Cortex of kidney (tissue), 1 donor: ENCODE data around the gene PIWIL4.

Experiments
- DNase-seq: peaks from one replicate; lab custom pipeline; 2025; lab: John Stamatoyannopoulos, UW

Gene PIWIL4

DNA sequence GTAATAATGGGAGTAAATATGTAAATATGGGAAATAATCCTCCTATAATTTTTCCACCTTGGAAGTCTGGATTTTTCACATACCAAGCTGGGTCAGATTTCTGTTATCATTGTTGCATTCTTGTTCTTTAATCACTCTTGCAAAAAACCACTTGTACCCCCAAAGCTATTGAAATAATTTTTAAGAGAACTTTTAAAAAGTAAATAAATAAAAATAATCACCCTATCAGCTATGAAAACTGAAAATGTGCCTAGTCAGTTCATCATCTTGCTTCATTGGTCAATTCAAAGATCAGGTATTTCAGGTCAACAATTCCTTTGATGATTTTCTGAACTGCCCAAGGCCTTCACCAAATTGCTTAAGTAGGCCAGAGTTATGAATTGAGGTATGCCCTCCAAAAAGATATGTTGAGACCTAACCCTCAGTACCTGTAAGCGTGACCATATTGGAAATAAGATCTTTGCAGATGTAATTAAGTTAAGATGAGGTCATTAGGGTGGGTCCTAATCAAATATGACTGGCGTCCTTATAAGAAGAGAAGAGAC lies 95.8 kb downstream of the PIWIL4 start:
- DNase-seq: no peak

DNA sequence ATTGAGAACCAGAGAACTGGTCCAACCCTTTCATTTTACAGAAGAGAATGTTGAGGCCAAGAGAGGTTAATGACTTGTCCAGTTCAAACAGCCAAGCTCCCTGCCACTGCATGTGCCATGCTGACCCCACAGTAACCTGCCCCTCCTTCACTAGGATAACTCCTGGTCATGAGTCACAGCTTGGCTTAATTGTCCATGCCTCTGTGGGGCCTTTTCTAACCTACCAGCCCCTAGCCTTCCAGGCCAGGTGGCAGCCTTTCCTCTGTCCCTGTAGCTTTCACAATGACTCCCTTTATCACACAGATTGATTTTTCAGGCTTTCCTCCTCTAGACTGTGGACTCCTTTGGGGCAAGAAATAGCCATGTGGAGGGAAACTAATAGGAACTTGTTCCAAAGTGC lies 97.2 kb downstream of the PIWIL4 start:
- DNase-seq: no peak

DNA sequence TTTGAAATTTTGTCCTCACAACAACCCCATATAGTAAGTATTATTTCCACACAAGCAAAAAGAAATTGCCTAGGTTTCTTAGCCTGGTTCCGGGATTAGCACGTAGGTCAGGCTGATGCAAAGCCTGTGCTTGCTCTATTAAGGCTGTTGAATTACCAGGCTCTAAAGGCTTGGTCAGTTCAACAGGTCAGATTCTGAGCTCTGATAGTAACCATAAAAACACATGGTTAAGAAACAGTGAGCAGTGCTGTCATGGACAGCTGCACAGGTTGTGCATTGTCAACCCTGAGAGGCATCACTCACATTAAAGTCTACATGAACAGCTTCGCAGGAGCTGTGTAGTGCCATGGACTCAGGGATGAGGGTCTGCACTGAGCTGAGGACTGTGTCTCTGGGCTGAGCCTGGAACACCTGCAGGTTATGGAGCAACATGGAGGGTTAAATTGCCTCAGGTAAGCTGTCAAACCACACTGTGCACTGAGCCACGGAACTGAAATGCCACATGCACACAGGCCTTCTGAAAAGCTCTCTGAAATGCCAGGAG lies 98.0 kb downstream of the PIWIL4 start:
- DNase-seq: no peak

DNA sequence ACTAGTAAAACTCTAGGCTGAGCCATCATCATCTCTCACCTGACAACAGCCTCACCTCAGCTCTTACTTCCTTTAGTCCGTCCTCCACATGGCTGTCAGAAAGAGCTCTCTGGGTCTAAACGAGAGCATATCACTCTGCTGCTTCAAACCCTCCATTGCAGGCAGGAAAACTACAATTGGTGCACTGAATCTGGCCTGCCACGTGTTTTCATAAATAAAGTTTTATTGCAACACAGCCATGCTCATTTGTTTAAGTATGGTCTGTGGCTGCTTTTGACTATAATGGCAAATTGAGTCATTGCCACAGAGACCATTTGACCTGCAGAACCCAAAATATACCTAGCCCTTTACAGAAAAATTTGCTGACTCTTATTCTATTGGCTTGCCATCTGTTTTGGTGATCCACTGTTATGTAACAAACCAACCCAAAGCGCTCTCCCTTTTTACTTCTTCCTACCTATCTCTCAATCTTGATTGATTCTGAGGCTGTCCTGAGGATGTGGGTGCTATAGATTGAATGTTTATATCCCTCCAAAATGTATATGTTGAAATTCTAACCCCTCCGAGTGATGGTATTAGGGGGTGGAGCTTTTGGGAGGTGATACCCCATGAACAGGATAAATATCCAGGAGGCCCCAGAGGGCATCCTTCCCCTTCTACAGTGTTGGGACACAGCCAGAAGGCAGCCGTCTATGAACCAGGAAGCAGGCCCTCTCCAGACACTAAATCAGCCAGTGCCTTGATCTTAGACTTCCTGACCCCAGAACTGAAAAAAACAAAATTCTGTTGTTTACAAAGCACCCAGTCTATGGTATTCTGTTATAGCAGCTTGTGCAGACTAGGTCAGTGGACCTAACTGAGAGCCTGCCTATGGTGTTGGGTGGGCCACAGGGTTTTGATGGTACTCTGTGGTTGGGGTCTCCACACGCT lies 99.9 kb downstream of the PIWIL4 start:
- DNase-seq: no peak

DNA sequence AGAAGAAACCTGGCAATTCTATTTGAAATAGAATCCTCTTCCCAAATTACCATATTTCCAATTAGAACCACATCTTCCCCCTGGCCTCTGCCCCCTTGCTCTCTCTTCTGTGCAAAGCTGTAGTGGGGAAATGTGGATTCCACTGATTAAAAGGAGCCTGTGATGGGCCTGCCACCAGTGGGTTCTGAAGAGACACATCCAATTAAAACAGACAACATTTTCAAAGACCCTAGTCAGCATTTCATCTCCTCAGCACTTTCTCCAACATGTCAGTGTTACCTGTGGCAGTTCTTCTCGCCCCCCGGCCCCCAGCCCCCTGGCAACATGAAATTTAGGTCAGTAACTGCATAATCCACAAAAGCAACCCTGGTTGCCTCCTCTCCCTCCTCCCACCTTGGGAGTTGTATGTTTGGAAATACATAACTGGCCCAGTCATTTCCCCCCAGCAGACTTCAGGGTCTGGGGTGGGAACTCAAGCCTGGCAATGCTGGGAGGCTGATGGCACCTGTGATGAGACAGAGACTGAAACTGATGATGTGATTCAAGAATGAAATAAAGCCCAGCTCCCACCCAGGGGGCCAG lies 101.1 kb downstream of the PIWIL4 start:
- DNase-seq: no peak

DNA sequence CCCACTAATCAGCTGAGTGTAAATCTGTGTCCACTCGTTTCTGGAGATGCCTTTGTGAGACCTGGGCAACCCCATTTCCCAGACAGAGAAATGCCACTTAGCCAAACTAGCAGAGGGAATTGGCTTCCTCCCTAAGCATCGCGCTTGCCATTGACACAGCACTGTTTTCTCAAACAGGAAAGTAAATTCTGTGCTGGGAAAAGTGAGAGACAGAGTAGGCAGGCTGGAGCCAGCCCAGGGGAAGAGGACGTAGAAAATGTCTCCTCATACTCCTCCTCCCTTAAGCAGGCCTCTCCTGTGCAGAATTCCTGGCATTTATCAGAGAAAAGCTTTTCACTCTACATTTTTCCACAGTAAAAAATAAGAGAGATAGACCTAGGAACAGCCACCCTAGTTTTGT lies 101.9 kb downstream of the PIWIL4 start:
- DNase-seq: no peak
